HPDE6-E6E7 (cell line): ENCODE measurements around the gene EMC10.
"Not testable (repeated sequence)": the region's sequence is repeated elsewhere in the genome, so short reads cannot be mapped to it uniquely, and the experiment has no call there.

ENCODE experiments used
- DNase-seq: peaks from one replicate; pipeline ENCODE4 v3.0.0; 2011; ENCODE audit warnings: missing footprints; ENCODE audit errors: extremely low spot score

The EMC10 gene

DNA sequence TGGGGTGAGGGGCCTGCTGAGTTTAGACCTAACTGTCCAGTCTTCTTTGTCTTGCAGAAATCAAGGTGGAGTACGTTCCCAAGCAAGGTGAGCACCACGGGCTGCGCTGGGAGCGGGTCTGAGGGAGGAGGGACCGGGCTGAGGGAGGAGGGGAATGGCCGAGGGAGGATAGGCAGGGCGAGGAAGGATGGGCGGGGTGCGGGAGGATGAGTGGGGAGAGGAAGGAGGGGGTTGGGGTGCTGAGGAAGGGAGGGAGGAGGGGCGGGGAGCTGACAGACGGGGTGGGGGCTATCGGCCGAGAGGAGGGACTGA is 25.1 kb upstream of the EMC10 start:
- no peak for DNase-seq

DNA sequence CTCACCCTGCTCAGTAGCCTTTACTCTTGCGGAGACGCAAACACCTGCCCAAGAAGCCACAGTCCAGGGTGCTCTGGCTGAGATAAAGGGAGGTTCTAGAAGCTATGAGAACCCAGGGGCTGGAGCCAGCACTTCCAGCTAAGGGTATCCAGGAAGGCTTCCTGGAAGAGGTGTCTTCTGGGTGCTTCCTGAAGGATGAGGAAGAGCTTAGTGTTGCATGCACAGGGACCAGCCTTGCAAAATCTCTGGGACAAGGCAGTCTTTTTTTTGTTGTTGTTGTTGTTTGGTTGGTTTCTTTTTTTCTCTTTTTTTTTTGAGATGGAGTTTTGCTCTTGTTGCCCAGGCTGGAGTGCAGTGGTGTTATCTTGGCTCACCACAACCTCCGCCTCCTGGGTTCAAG is 23.1 kb upstream of the EMC10 start:
- no peak for DNase-seq

DNA sequence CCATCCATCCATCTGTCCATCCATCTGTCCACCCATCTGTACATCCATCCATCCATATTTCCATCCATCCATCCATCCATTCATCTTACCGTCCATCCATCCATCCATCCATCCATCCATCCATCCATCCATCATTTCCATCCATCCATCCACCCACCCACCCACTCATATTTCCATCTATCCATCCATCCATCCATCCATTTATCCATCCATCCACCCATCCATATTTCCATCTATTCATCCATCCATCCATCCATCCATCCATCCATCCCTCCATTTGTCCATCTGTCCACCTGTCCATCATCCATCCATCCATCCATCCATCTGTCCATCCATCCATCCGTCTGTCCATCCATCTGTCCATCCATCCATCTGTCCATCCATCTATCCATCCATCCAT is 20.3 kb upstream of the EMC10 start:
- DNase-seq: no peak

DNA sequence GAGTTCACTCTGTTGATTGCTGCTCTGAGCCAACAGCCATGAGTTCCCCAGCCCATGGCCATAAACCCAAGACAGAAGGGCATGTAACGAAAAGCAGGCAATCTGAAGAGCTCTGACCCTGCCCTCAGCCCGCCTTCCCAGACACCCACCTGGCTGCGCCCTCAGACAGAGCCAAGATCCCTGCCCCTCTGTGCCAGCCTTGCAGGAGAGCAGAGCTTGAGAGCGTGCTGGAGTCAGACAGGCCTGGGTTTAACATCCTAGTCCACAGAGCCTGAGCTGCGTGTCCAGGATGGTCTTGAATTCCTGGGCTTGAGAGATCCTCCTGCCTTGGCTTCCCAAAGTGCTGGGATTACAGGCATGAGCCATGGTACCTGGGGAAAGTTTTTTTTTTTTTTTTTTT is 19.0 kb upstream of the EMC10 start:
- DNase-seq: no peak

DNA sequence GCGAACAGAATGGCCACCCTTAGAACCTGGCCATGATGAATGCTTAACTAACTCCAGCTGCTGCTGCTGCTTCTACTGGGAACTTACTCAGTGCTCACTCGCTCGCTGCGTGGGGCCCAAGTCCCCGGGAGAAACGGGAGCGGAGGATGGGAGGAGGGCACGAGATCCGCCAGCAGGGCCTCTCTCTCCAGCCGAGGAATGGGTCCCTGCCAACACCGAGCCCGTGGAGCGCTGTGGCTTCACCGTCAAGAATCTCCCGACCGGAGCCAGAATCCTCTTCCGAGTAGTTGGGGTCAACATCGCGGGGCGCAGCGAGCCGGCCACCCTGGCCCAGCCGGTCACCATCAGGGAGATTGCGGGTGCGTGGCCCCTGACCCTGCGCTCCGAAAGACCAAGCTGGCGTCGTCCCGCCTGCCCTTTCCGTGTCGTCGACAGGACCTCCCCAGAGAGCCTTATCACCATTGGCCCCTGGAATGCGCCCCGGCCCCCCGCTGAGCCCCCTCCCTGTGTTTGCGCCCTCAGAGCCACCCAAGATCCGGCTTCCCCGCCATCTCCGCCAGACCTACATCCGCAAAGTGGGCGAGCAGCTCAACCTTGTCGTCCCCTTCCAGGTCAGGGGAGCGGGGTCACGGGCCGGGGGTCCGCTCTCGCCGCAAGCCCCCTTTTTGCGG is 17.8 kb upstream of the EMC10 start:
- DNase-seq: no peak

DNA sequence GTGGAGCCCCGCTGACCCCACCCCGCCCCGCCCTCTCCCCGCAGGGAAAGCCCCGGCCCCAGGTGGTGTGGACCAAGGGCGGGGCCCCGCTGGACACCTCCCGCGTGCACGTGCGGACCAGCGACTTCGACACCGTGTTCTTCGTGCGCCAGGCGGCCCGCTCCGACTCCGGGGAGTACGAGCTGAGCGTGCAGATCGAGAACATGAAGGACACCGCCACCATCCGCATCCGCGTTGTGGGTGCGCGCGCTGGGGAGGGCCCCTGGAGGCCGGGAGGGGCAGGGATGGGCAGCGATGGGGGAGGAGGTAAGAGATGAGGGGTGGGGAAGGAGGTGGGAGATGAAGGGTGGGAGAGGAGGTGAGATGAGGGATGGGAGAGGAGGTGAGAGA is 17.2 kb upstream of the EMC10 start:
- no peak for DNase-seq

DNA sequence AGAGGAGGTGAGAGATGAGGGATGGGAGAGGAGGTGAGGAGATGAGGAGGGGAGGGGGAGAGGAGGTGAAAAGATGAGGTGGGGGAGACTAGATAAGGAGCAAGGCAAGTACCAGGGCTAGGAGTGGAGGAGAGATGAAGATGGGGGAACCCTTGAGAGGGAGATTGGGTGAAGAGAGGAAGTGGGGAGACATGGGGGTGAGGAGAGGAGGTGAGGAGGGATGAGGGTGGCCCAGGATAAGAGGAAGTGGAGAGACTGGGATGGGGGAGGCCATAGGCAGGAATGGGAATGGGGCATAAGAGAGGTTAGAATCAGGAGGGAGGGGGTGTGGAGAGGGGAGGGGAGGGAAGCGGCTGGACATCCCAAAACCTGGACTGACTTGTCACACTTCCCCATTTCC is 16.7 kb upstream of the EMC10 start:
- no peak for DNase-seq

DNA sequence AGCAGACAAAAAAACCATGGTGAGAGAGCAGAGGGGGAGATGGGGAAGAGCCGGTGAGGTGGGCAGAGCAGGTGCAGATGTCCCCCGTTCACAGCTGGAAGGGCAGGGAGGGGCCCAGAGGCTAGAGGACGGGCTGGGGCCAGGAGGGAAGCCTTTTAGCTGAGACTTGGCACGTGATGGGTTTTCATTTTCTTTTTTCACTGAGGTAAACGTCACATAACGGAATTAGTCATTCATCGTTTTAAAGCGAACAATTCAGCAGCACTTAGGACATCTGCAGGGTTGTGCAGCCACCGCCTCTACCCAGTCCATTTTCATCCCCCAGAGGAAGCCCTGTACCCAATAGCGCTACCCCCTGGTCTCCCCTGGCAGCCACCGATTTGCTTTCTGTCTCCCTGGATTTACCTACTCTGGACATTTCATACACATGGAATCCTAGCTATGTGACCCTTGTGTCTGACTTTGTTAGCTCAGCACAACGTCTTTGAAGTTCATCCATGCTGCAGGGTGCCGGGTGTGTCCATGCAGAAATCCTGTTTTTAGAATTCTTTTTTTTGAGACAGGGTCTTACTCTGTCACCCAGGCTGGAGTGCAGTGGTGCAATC is 16.0 kb upstream of the EMC10 start:
- DNase-seq: no peak

DNA sequence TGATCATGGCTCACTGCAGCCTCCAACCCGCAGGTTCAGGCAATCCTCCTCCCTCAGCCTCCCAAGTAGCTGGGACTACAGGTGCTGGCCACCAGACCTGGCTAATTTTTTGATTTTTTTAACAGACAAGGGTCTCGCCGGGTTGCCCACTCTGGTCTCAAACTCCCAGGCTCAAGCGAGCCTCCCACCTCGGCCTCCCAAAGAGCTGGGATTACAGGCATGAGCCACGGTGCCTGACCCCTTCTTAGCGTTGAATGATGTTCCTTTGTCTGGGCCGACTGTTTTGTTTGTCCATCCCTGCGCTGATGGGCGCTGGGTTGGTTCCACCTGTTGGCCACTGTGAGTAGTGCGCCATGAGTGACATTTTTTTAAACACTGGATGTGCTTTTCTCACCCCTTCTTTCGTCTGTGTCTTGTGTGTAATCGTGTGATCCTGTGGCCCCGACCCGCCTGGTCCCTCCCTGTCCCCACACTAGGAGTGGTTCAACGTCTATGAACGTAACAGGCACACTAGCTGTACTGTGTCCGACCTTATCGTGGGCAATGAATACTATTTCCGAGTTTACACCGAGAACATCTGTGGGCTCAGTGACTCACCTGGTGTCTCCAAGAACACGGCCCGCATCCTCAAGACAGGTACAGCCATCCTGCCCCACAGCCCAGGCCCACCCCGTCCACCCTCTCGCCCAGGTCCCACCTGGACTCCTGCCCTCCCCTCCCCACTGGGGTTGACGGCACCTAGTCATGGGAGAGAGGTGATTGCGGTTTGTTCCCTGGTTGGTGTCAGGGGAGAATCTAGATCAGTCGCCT is 15.0 kb upstream of the EMC10 start:
- peak; percentile 73 for DNase-seq

DNA sequence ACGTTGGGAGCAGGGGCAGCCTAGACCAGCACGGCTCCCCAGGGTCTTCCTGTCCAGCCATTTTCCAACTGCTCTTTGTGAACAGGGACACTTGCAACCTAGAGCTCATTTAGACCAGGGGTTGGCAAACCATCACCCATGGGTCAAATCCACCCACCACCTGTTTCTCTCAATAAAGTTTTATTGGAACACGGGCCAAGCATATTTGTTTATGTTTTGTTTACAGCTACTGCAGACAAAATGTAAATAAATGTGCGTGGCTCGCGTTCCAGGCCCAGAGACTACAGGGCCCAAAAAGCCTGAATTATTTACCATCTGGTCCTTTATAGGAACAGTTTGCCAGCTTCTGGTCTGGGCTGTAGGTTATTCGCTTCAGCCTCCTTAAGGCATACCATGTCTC is 13.3 kb upstream of the EMC10 start:
- no peak for DNase-seq

DNA sequence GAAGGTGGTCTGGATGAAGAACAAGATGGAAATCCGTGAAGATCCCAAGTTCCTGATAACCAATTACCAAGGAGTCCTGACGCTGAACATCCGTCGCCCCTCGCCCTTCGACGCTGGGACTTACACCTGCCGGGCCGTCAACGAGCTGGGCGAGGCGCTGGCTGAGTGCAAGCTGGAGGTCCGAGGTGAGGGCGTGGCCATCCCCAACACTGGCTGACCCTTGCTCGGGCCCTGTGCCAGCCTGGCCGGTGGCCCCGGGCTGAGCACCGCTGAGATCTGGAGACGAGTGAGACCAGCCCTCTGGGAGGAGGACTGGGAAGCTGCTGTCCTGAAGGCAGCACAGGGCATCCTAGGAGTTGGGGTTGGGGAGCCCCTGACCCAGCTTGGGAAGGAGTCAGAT is 12.0 kb upstream of the EMC10 start:
- DNase-seq: no peak

DNA sequence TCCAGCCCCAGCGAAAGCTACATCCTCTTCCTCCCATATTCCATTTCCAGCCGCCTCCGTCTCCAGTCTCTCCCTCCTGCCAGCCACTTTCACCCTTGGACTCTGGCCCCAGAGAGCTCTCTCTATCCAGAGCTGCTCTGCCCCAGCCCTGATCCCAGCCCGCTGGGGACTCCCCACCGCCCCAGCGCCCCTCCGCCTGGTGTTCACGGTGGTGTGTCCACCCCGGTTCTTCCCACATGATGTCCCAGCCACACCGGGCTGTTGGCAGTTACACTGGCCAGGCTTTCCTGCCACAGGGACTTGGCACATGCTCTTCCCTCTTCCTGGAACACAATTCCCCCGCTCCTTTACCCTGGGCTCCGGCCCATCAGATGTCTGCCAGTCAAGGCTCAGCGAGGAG is 11.3 kb upstream of the EMC10 start:
- DNase-seq: no peak

DNA sequence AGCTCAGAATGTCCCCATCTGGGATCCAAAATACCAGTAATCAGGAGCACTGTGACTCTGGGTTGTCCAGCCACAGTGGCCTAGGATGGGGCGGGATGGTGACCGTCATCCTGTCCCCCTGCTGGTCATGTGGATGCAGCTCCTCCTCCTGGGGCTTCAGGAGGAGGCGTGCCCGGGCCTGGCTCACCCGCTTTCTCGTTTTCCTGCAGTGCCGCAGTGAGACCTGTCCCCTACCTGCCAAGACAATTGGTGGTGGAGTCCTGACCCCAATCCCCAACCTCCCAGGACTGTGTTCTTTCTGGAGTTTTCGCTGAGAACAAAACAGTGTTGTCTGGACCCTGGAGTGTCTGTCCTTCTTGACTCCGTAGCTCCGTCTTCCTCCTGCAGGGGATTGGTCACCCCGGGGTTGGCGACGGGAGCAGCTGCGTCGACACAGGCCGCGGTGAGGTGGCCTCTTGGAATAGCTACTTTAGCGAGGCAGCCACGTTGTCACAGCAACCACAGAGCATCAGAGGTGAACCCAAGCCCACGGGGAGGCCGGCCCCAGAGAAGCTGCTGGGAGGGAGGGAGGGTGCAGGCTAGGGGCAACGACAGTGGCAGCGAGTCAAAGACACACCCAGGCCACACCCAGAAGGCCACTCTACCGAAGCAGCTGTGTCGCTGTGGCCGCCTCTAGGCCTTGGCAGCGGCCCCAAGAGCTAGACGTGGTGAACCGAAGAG is 10.2 kb upstream of the EMC10 start:
- no peak for DNase-seq

DNA sequence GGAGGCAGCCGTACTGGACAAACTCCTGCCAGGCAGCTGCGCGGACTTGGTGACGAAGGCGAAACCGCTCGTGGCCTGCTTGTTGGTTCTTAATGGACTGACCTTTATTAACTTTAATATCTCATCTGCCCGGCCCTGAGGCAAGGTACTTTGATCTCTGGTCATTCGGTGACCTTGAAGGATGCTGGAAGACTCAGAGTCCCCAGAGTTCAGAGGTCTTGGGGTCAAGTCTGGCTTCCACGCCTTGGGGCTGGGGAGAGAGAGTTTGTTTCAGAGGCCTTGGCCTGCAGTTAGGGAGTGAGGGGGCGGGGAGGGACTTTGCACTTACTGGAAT is 9.6 kb upstream of the EMC10 start:
- no peak for DNase-seq

DNA sequence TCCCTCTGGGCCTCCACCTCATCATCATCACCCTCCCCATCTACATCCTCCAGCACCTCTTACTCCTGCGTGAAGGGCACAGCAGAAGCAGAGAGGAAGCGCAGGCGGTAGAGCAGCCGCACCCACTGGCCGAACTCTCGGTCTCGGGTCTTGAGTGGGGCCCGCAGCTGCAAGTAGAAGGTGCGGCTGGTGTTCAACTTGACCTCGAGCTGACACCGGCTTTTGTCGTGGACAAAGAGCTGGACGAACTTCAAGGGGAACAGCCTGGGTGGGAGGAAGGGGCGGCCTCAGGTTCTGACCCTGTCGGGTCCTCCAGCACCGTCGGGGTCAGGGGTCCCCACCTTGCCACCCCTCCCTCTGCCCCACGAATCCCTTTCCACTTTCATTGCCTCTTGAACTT is 8.7 kb upstream of the EMC10 start:
- no peak for DNase-seq

DNA sequence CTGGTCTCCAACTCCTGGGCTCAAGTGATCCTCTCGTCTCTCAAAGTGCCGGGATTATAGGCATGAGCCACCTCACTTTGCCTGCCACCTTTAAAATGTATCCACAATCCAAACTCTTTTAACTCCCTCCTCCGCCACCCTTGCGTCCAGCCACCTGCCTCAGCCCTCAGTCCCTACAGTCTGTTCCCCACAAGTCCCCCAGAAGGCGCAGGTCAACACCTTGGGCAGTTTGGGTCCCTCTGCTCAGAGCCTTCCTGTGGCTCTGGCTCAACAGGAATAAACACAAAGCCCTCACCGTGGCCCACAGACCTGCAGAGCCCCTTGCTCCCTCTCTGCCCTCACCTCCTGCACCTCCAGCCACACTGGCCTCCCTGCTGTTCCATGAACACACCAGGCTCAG is 7.5 kb upstream of the EMC10 start:
- no peak for DNase-seq

DNA sequence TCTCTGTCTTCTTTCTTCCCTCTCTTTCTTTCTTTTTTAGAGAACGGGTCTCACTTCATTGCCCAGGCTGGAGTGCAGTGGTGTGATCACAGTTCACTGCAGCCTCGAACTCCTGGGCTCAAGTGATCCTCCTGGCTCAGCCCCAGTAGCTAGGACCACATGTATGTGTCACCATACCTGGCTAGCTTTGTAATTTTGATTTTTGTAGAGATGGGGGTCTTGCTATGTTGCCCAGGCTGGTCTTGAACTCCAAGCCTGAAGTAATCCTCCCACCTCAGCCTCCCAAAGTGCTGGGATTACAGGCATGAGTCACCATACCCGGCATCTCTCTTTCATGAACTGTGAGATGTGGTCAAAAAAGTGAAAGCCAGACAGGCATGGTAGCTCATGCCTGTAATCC is 3.0 kb upstream of the EMC10 start:
- not testable (repeated sequence) for DNase-seq

DNA sequence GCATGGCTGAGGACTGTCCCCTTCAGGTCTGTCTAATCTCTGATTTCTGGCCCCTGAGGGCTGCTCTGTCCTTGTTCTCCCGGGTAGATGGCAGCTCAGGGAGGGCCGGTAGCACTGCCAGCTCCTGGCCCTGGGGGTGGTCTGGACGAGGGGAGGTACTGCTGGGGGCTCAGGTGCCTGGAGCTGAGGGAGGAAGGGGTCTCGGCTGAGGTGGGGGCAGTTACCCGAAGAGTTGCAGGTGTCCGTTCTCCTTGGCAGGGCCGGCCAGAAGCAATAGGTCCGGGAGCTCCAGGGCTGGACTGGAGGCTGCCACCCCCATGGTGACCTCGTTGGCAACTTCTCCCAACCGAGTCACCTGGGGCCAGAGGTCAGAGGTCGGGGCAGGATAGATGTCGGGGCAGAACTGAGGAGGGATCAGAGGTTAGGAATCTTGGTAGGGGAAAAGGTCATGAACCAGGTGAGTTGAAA is 1.2 kb upstream of the EMC10 start:
- no peak for DNase-seq

DNA sequence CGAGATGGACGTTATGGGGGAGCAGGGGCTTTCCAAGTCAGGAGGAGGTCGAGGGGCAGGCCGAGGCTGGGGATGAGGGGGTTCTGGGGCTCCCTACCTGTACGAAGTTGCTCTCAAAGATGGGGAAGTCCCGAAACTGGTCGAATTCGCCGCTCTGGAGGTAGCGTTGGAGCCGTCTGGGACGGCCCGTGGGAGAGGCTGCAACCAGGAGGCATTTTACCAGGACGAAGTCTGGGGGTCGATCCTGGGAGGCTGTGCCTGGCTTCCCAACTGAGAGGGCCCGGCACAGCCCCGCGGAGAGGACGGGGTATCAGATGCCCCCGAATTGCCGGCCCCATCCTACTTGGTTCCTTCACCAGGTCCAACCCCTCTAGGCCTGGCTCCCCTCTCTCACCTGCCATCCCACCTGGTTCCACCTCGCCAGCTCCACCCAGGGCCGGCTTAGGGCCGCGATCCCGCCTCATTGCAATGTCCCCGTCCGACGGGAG is 527 bp upstream of the EMC10 start:
- no peak for DNase-seq

DNA sequence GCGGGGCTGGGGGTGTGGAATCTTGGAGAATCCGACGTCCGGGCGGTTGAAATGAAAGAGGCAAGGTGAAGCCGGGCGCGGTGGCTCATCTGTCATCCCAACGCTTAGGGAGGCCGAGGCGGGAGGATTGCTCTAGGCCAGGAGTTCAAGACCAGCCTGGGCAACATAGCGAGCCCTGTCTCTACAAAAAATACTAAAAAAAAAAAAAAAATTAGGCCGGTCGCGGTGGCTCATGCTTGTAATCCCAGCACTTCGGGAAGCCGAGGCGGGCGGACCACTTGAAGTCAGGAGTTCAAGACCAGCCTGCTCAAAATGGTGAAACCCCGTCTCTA is 566 bp downstream of the EMC10 start:
- DNase-seq: no peak

DNA sequence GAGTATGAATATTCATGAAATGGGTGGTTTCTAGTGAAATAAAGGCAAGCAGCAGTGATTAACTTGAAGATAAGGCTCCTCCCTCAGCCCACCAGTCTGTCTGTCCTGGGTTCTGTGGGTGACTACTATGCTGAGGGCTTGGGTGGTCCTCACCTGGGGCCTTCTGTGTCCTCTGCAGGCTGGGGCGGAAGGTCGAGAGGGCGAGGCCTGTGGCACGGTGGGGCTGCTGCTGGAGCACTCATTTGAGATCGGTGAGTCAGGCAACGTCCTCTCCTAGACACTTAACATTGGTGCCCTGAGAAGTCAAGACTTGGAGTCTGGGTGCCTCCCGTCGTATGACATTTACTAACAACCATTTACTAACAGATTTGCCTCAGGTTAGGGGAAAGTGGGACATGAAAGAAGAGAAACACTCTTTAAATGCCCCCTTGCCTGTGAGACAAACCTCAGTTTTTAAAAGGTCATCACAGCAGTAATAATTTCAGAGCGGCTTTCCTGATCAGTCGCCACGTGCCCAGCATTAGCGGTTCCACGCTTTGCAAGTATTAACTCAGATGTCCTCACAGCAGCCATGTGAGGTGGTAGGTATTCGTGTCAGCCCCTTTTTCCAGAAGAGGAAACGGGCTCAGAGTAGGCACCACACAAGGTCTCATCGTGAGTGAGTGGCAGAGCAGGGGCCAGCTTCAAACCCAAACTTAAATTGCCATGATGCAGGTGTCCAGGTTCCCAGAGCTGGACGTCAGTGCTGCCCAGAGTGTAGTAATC is 1.6 kb downstream of the EMC10 start:
- no peak for DNase-seq
